OCI-LY3 (cell line): ENCODE results near the gene LZTS2.

Source experiments
- H2AFZ ChIP-seq: fragments of 200-600, 300-600 bp; shearing (Covaris generic); 2 replicates; pipeline ENCODE4 v1.6.0; 2014; ENCODE audit warnings: antibody characterized with exemption, low read depth, low read length
- H3K27ac ChIP-seq: fragments of 200-600, 300-600 bp; sonication (generic); 2 replicates; pipeline ENCODE4 v1.5.1; 2014; ENCODE audit warnings: mild to moderate bottlenecking, low read length, moderate library complexity, mixed read lengths
- H3K27me3 ChIP-seq: fragments of 200-600, 300-600 bp; sonication (generic); 2 replicates; pipeline ENCODE4 v1.6.1; 2014; ENCODE audit warnings: low read depth, low read length, mixed read lengths
- H3K36me3 ChIP-seq: fragments of 200-600, 300-600 bp; sonication (generic); replicated peaks from 2 replicates; pipeline ENCODE3; 2014; ENCODE audit warnings: low read depth, low read length, mixed read lengths
- H3K4me1 ChIP-seq: fragments of 300-600, 200-600 bp; sonication (generic); 2 replicates; pipeline ENCODE4 v1.6.1; 2014; ENCODE audit warnings: low read length, mixed read lengths
- H3K4me2 ChIP-seq: fragments of 200-600, 300-600 bp; sonication (generic); 2 replicates; pipeline ENCODE4 v1.6.1; 2014; ENCODE audit warnings: low read length, mixed read lengths
- H3K4me3 ChIP-seq: fragments of 300-600, 200-600 bp; sonication (generic); 2 replicates; pipeline ENCODE4 v1.5.1; 2014; ENCODE audit warnings: antibody characterized with exemption, mild to moderate bottlenecking, low read length, moderate library complexity
- H3K79me2 ChIP-seq: fragments of 300-600, 200-600 bp; shearing (Covaris generic); 2 replicates; pipeline ENCODE4 v1.6.1; 2014; ENCODE audit warnings: mild to moderate bottlenecking, low read length, mixed read lengths
- H3K9ac ChIP-seq: fragments of 300-600, 200-600 bp; shearing (Covaris generic); 2 replicates; pipeline ENCODE4 v1.6.0; 2014; ENCODE audit warnings: mild to moderate bottlenecking, low read length, moderate library complexity
- H3K9me3 ChIP-seq: fragments of 200-600, 300-600 bp; shearing (Covaris generic); 2 replicates; pipeline ENCODE4 v1.6.1; 2014; ENCODE audit warnings: low read length, mixed read lengths; ENCODE audit not compliant: insufficient read depth
- H4K20me1 ChIP-seq: fragments of 200-600, 300-600 bp; sonication (generic); 2 replicates; pipeline ENCODE4 v1.6.1; 2016; ENCODE audit warnings: low read length, mixed read lengths; ENCODE audit not compliant: insufficient read depth
- EZH2phosphoT487 ChIP-seq: fragments of 200-600 bp; shearing (Covaris generic); IDR thresholded peaks from 2 replicates; pipeline ENCODE4 v1.6.1; 2018; ENCODE audit warnings: antibody characterized with exemption, mixed run types, low read depth
- TF ChIP-seq, protein P1 (sequence below): fragments of 200-600, 300-600 bp; sonication (generic); IDR thresholded peaks from 2 replicates; pipeline ENCODE4 v1.5.1; 2014; ENCODE audit warnings: antibody characterized with exemption, low read length, low read depth

LZTS2 gene, protein sequence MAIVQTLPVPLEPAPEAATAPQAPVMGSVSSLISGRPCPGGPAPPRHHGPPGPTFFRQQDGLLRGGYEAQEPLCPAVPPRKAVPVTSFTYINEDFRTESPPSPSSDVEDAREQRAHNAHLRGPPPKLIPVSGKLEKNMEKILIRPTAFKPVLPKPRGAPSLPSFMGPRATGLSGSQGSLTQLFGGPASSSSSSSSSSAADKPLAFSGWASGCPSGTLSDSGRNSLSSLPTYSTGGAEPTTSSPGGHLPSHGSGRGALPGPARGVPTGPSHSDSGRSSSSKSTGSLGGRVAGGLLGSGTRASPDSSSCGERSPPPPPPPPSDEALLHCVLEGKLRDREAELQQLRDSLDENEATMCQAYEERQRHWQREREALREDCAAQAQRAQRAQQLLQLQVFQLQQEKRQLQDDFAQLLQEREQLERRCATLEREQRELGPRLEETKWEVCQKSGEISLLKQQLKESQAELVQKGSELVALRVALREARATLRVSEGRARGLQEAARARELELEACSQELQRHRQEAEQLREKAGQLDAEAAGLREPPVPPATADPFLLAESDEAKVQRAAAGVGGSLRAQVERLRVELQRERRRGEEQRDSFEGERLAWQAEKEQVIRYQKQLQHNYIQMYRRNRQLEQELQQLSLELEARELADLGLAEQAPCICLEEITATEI

DNA sequence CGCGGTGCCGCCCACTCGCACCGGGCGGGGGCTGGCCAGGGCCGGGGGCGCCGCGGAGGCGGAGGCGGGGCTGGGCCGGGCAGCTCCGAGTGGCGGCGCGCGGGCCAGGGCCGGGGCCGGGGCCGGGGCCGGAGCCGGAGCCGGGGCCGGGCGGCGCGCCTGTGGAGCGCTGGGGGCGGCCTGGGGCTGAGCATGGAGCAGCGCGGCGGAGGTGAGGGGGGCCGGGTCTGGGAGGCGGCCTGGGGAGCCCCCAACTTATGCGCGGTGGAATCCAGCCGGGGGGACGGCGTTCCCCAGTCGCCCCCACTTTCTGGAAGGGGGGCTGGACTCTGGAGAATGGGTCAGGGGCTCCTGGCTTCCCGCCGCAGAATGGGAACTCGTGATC lies at the start of gene LZTS2:
LZTS2 (plus strand) TSS at position 67 of the 385 bp plus-strand sequence. CDS start 2,731 bp downstream, outside the sequence.
- TF ChIP-seq, protein P1, sequence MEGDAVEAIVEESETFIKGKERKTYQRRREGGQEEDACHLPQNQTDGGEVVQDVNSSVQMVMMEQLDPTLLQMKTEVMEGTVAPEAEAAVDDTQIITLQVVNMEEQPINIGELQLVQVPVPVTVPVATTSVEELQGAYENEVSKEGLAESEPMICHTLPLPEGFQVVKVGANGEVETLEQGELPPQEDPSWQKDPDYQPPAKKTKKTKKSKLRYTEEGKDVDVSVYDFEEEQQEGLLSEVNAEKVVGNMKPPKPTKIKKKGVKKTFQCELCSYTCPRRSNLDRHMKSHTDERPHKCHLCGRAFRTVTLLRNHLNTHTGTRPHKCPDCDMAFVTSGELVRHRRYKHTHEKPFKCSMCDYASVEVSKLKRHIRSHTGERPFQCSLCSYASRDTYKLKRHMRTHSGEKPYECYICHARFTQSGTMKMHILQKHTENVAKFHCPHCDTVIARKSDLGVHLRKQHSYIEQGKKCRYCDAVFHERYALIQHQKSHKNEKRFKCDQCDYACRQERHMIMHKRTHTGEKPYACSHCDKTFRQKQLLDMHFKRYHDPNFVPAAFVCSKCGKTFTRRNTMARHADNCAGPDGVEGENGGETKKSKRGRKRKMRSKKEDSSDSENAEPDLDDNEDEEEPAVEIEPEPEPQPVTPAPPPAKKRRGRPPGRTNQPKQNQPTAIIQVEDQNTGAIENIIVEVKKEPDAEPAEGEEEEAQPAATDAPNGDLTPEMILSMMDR, result no peak
- no peak for TF ChIP-seq EZH2phosphoT487
- peak within 1 kb of the TSS; percentile 65; the same call in 1 of the 2 replicates for H2AFZ ChIP-seq

DNA sequence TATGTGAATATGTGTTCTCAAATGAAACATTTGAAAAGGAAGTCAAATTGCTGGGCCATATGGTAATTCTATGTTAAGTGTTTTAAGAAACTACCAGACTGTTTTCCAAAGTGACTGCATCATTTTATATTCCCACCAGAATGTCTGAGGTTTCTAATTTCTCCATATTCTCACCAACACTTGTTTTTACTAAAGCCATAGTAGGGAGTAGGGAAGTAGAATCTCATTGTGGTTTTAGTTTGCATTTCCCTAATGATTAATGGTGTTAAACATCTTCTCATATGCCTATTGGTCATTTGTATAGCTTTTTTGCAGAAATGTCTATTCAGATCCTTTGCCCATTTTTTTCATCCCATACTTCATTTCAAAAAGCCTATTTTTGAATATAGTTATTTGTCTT lies 39.4 kb upstream of the LZTS2 start:
- Histone ChIP-seq H3K4me1 (peaks cover 5% of the 10 kb centered on the region; the same call in 1 of the 2 replicates), H3K9ac (no peak overlapping the region), H2AFZ (no peak overlapping the region), H3K36me3 (peaks cover 8% of the 10 kb centered on the region), H3K79me2 (no peaks in the 10 kb centered on the region), H4K20me1 (no peaks in the 10 kb centered on the region), H3K4me3 (no peak overlapping the region), H3K27ac (no peak overlapping the region), H3K4me2 (no peak overlapping the region), H3K9me3 (no peaks in the 10 kb centered on the region), H3K27me3 (no peaks in the 10 kb centered on the region)
- TF ChIP-seq, protein P1, result no peak
- TF ChIP-seq EZH2phosphoT487, result no peak

More for the DNA sequence above, at the start of gene LZTS2:
- Histone ChIP-seq H3K79me2 (peaks cover 6% of the 10 kb centered on the region; the same call in 1 of the 2 replicates), H3K36me3 (no peaks in the 10 kb centered on the region), H3K4me1 (peaks cover 14% of the 10 kb centered on the region), H3K27ac (peak within 1 kb of the TSS; percentile 81), H3K9ac (peak within 1 kb of the TSS; percentile 92), H3K4me3 (peak within 1 kb of the TSS; percentile 84), H3K4me2 (peak within 1 kb of the TSS; percentile 99), H3K9me3 (no peaks in the 10 kb centered on the region), H3K27me3 (no peaks in the 10 kb centered on the region), H4K20me1 (no peaks in the 10 kb centered on the region)

DNA sequence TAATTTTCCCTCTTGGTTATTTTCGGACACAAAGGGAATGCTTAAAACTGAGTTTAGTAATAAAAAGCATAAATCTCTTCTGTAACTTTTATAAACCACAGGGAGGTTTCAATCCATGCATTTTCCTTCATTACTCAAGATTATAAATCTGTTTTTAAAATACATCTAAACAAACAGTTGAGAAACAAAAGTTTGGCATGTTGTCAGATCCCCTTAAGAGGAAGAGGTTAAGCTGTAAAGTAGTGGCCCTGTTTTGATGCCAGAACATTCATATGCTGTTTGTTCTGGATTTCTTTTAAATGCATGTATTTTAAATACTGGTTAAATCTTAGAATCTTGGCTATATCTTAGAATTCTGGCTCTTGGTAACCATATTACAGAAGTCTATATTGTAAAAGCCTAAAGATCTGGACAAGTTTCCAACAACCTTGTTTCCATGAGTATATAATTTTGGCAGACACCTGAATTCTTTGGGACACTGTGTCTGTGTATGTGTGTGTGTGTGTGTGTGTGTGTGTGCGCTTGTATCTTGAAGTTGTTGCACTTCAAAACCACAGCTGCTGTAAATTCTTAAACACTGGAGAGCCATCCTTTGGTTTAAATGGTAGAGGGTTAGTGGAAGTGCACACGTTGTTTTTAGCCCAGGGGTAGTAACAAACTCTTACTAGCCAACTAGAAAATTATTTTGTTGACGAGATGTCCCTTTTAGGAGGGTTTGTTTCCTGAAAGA lies 37.1 kb upstream of the LZTS2 start:
- Histone ChIP-seq H3K27me3 (no peaks in the 10 kb centered on the region), H3K27ac (no peak overlapping the region)

More for the DNA sequence above, 37.1 kb upstream of the LZTS2 start:
- no peak overlapping the region for H3K9ac ChIP-seq
- H3K4me3 ChIP-seq, result no peak overlapping the region
- H3K4me1 ChIP-seq, result peaks cover 5% of the 10 kb centered on the region; the same call in 1 of the 2 replicates
- H3K36me3 ChIP-seq, result peaks cover 8% of the 10 kb centered on the region
- no peak overlapping the region for H2AFZ ChIP-seq
- TF ChIP-seq EZH2phosphoT487, result no peak
- TF ChIP-seq, protein P1, result no peak
- H3K9me3 ChIP-seq, result no peaks in the 10 kb centered on the region
- H3K79me2 ChIP-seq, result no peaks in the 10 kb centered on the region
- H4K20me1 ChIP-seq, result no peaks in the 10 kb centered on the region
- no peak overlapping the region for H3K4me2 ChIP-seq
